NCI-H2196 (cell line): ENCODE measurements around the gene TFEB.

Source experiments
- DNase-seq: peaks from one replicate; lab custom pipeline; 2025; ENCODE audit not compliant: unreplicated experiment; lab: John Stamatoyannopoulos, UW

Gene TFEB

GRCh38 chr6:41640426-41640825 is 95.0 kb downstream of the TFEB start:
- DNase-seq = no peak

- DNase-seq = no peak
These were observed 95.5 kb downstream of the TFEB start for GRCh38 chr6:41639809-41640371.

GRCh38 chr6:41638935-41639808 is 96.2 kb downstream of the TFEB start:
- no peak for DNase-seq

GRCh38 chr6:41638002-41638934 is 97.1 kb downstream of the TFEB start, which contains the start of gene MDFI:
TSS of gene MDFI (plus strand) at chr6:41638468. CDS start at chr6:41638750, 282 bp downstream.
- no peak for DNase-seq

- no peak for DNase-seq
These were observed 98.0 kb downstream of the TFEB start for GRCh38 chr6:41637194-41638001.

GRCh38 chr6:41636833-41637193 is 98.6 kb downstream of the TFEB start:
- no peak for DNase-seq

GRCh38 chr6:41635365-41635764 is 100.0 kb downstream of the TFEB start:
- DNase-seq = no peak

- no peak for DNase-seq
These were observed 100.8 kb downstream of the TFEB start for GRCh38 chr6:41634657-41635056.
